ENCODE results near the gene KRTAP10-12.
"Not testable (repeated sequence)": the region's sequence is repeated elsewhere in the genome, so short reads cannot be mapped to it uniquely, and the experiment has no call there.

Gene KRTAP10-12

GRCh38 chr21:44657635-44658540 is 39.1 kb upstream of the KRTAP10-12 start, which contains the start of gene KRTAP12-3:
TSS of gene KRTAP12-3 (plus strand) at chr21:44657932. CDS start at chr21:44657980, 48 bp downstream.
- H3K36me3 ChIP-seq (ENCODE audit: control insufficient read depth, low read depth, low read length): no peaks in the 10 kb centered on the region
- H3K9me3 ChIP-seq (ENCODE audit: control insufficient read depth, low read depth, low read length): no peaks in the 10 kb centered on the region
- H3K9ac ChIP-seq (ENCODE audit: low read length): no peak within 1 kb of the TSS
- H3K4me1 ChIP-seq (ENCODE audit: control insufficient read depth, low read depth, low read length): peaks cover 32% of the 10 kb centered on the region
- no peak within 1 kb of the TSS for H3K4me3 ChIP-seq (ENCODE audit: low read length)
- no peaks in the 10 kb centered on the region for H3K27me3 ChIP-seq (ENCODE audit: control insufficient read depth, insufficient read depth, low read length)
- no peak within 1 kb of the TSS for H3K27ac ChIP-seq (ENCODE audit: low read length)

DNA sequence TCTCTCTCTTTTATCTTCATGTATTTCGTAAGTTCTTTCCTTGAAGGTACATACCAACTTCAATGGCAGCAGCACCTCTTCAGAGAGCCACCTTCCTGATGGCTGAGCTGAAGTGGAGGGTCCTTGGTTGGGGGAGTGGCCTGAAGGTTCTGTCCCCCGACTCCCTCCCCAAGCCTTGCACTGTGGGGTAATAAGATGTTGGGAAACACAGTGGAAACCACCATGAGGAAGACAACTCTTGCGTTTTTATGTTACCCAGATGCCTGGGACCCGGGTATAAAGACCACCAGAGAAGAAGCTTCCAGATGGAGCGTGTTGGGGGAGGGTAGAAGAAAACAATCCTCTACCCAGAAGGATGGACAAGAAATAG is 38.4 kb upstream of the KRTAP10-12 start:
- no peaks in the 10 kb centered on the region for H3K9me3 ChIP-seq (ENCODE audit: control insufficient read depth, low read depth, low read length)
- H3K27ac ChIP-seq (ENCODE audit: low read length): no peak overlapping the region
- no peaks in the 10 kb centered on the region for H3K27me3 ChIP-seq (ENCODE audit: control insufficient read depth, insufficient read depth, low read length)
- H3K36me3 ChIP-seq (ENCODE audit: control insufficient read depth, low read depth, low read length): no peaks in the 10 kb centered on the region
- H3K4me3 ChIP-seq (ENCODE audit: low read length): no peak overlapping the region
- no peak overlapping the region for H3K9ac ChIP-seq (ENCODE audit: low read length)
- peaks cover 32% of the 10 kb centered on the region for H3K4me1 ChIP-seq (ENCODE audit: control insufficient read depth, low read depth, low read length)

- Histone ChIP-seq H3K36me3 (ENCODE audit: control insufficient read depth, low read depth, low read length) (no peaks in the 10 kb centered on the region), H3K4me1 (ENCODE audit: control insufficient read depth, low read depth, low read length) (peaks cover 32% of the 10 kb centered on the region), H3K9ac (ENCODE audit: low read length) (no peak overlapping the region), H3K9me3 (ENCODE audit: control insufficient read depth, low read depth, low read length) (no peaks in the 10 kb centered on the region), H3K27ac (ENCODE audit: low read length) (no peak overlapping the region), H3K4me3 (ENCODE audit: low read length) (no peak overlapping the region), H3K27me3 (ENCODE audit: control insufficient read depth, insufficient read depth, low read length) (no peaks in the 10 kb centered on the region)
Measured at GRCh38 chr21:44658913-44659595, 37.9 kb upstream of the KRTAP10-12 start.

DNA sequence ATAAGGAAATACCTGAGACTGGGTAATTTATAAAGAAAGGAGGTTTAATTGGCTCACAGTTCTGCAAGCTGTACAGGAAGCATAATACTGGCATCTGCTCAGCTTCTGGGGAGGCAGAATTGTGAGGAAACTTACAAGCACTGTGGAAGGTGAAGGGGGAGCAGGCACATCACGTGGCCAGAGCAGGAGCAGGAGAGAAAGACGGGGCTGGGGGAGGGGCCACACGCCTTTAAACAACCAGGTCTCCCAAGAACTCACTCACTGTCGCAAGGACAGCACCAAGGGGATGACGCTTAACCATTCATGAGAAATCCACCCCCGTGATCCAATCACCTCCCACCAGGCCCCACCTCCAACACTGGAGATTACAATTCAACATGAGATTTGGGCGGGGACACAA is 35.4 kb upstream of the KRTAP10-12 start:
- H3K4me3 ChIP-seq (ENCODE audit: low read length); H3K27ac ChIP-seq (ENCODE audit: low read length); H3K9me3 ChIP-seq (ENCODE audit: control insufficient read depth, low read depth, low read length); H3K36me3 ChIP-seq (ENCODE audit: control insufficient read depth, low read depth, low read length); H3K27me3 ChIP-seq (ENCODE audit: control insufficient read depth, insufficient read depth, low read length); H3K9ac ChIP-seq (ENCODE audit: low read length): not testable (repeated sequence)
- peaks cover 32% of the 10 kb centered on the region for H3K4me1 ChIP-seq (ENCODE audit: control insufficient read depth, low read depth, low read length)

DNA sequence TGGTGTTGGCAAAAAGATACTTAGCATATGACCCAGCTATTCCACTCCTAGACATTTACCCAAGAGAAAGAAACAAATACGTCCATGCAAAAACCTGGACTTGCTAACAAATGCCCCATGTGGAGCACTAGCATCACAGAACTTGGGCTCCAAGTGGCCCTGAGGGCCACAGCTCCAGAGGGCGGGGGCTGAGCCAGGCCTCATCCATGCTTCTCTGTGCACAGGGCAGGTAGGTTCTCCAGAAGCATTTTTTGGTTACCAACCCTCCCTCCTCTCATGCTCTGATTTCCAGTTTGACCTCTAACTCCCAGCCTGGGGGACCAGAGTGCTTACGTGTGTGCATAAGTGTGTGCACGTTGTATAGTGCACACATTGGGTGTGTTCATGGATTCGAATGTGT is 32.3 kb upstream of the KRTAP10-12 start:
- no peak overlapping the region for H3K4me3 ChIP-seq (ENCODE audit: low read length)
- H3K9me3 ChIP-seq (ENCODE audit: control insufficient read depth, low read depth, low read length): peaks cover 4% of the 10 kb centered on the region
- no peaks in the 10 kb centered on the region for H3K27me3 ChIP-seq (ENCODE audit: control insufficient read depth, insufficient read depth, low read length)
- no peaks in the 10 kb centered on the region for H3K36me3 ChIP-seq (ENCODE audit: control insufficient read depth, low read depth, low read length)
- no peak overlapping the region for H3K27ac ChIP-seq (ENCODE audit: low read length)
- H3K9ac ChIP-seq (ENCODE audit: low read length): no peak overlapping the region
- H3K4me1 ChIP-seq (ENCODE audit: control insufficient read depth, low read depth, low read length): peaks cover 19% of the 10 kb centered on the region

DNA sequence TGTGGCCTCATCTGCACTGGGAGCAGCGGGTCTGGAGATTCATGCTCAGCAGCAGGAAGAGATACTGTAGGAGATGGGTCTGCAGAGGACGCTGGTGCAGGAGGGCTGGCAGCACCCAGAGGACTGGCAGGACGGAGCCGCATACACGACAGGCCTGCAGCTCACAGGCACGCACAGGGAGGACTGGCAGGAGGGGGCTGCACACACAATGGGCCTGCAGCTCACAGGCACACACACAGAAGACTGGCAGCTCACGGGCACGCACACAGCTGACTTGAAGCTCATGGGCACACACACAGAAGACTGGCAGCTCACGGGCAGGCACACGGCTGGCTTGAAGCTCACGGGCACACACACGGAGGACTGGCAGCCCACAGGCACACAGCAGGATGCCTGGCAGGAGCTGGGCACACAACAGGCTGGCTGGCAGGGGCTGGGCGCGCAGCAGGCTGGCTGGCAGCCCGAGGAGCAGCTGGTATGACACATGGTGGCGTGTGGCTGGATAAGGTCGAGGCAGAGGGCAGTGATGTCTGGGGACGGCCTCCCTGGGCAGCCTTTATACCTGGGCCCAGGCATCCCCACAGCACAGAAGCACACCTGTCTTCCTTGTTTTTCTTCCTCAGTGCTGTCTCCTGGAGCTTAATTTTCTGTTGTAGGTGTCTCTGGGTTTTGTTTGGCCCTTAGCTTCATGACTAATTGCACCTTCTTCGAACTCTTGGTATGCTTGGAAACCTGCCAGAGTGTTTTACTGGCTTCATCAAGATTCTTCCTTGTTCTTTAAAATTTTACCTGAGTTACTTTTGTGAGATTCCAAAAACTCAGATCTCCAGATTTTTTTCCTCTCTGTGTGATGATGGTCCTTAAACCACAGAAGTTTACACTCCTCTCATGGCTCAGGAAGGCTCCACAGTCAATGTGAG is 30.3 kb upstream of the KRTAP10-12 start, which contains the start of gene KRTAP12-2:
Gene KRTAP12-2, minus strand, starts transcription at position 527 of the 920 bp plus-strand sequence. Its CDS starts 41 bp downstream, at position 486.
- no peaks in the 10 kb centered on the region for H3K36me3 ChIP-seq (ENCODE audit: control insufficient read depth, low read depth, low read length)
- peaks cover 4% of the 10 kb centered on the region for H3K9me3 ChIP-seq (ENCODE audit: control insufficient read depth, low read depth, low read length)

GRCh38 chr21:44667612-44668011 is 29.4 kb upstream of the KRTAP10-12 start:
- H3K4me1 ChIP-seq (ENCODE audit: control insufficient read depth, low read depth, low read length): no peaks in the 10 kb centered on the region
- H3K4me3 ChIP-seq (ENCODE audit: low read length): no peak overlapping the region
- no peaks in the 10 kb centered on the region for H3K27me3 ChIP-seq (ENCODE audit: control insufficient read depth, insufficient read depth, low read length)
- no peaks in the 10 kb centered on the region for H3K36me3 ChIP-seq (ENCODE audit: control insufficient read depth, low read depth, low read length)
- no peak overlapping the region for H3K27ac ChIP-seq (ENCODE audit: low read length)
- H3K9ac ChIP-seq (ENCODE audit: low read length): no peak overlapping the region
- H3K9me3 ChIP-seq (ENCODE audit: control insufficient read depth, low read depth, low read length): peaks cover 4% of the 10 kb centered on the region

More for the DNA sequence above, 30.3 kb upstream of the KRTAP10-12 start, which contains the start of gene KRTAP12-2:
- Histone ChIP-seq H3K4me3 (ENCODE audit: low read length) (no peak within 1 kb of the TSS), H3K27me3 (ENCODE audit: control insufficient read depth, insufficient read depth, low read length) (no peaks in the 10 kb centered on the region), H3K27ac (ENCODE audit: low read length) (no peak within 1 kb of the TSS), H3K9ac (ENCODE audit: low read length) (no peak within 1 kb of the TSS), H3K4me1 (ENCODE audit: control insufficient read depth, low read depth, low read length) (peaks cover 6% of the 10 kb centered on the region)

- Histone ChIP-seq H3K4me1 (ENCODE audit: control insufficient read depth, low read depth, low read length) (no peaks in the 10 kb centered on the region), H3K9ac (ENCODE audit: low read length) (no peak overlapping the region), H3K36me3 (ENCODE audit: control insufficient read depth, low read depth, low read length) (no peaks in the 10 kb centered on the region), H3K9me3 (ENCODE audit: control insufficient read depth, low read depth, low read length) (peaks cover 4% of the 10 kb centered on the region), H3K4me3 (ENCODE audit: low read length) (no peak overlapping the region), H3K27ac (ENCODE audit: low read length) (no peak overlapping the region), H3K27me3 (ENCODE audit: control insufficient read depth, insufficient read depth, low read length) (no peaks in the 10 kb centered on the region)
Measured at GRCh38 chr21:44670642-44671432, 26.1 kb upstream of the KRTAP10-12 start.

DNA sequence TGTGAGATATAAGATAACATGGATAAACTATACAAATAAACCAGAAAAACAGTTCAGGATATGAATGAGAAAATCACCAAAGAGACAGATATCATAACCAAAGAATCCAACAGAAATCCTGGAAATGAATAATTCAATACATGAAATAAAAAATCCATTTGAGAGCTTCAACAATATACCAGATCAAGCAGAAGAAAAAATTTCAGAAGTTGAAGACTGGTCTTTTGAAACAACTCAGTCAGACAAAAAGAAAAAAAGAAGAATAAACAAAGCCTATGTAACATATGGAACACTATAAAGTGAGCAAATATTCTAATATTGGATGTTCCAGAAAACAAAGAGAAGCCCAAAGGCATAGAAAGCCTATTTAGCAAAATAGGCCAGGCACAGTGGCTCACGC is 25.1 kb upstream of the KRTAP10-12 start:
- H3K36me3 ChIP-seq (ENCODE audit: control insufficient read depth, low read depth, low read length): no peaks in the 10 kb centered on the region
- H3K9ac ChIP-seq (ENCODE audit: low read length): no peak overlapping the region
- H3K4me1 ChIP-seq (ENCODE audit: control insufficient read depth, low read depth, low read length): no peaks in the 10 kb centered on the region
- H3K9me3 ChIP-seq (ENCODE audit: control insufficient read depth, low read depth, low read length): peaks cover 4% of the 10 kb centered on the region
- no peaks in the 10 kb centered on the region for H3K27me3 ChIP-seq (ENCODE audit: control insufficient read depth, insufficient read depth, low read length)
- H3K4me3 ChIP-seq (ENCODE audit: low read length): no peak overlapping the region
- no peak overlapping the region for H3K27ac ChIP-seq (ENCODE audit: low read length)

DNA sequence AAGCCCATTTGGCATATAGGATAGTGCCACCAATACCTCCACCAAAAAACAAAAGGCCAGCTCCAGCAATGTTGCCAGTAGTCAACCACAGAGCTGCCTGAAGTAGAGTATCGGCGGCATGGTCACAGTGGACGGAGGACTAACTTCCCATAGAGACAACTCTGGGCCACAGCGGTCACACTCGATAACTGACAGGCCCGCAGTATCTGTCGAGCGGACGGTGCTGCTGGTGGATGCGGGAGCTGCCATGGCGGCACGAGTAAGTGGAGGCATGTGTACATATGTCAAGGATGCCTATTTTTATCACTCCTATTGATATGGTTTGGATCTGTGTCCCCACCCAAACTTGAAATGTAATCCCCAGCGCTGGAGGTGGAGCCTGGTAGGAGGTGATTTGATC is 19.1 kb upstream of the KRTAP10-12 start:
- Histone ChIP-seq H3K27ac (ENCODE audit: low read length) (no peak overlapping the region), H3K4me1 (ENCODE audit: control insufficient read depth, low read depth, low read length) (no peaks in the 10 kb centered on the region), H3K9me3 (ENCODE audit: control insufficient read depth, low read depth, low read length) (no peaks in the 10 kb centered on the region), H3K36me3 (ENCODE audit: control insufficient read depth, low read depth, low read length) (no peaks in the 10 kb centered on the region), H3K4me3 (ENCODE audit: low read length) (no peak overlapping the region), H3K27me3 (ENCODE audit: control insufficient read depth, insufficient read depth, low read length) (no peaks in the 10 kb centered on the region), H3K9ac (ENCODE audit: low read length) (no peak overlapping the region)
